Heart right ventricle (tissue), 16 donors: Measurements from ENCODE around the gene MAP4K4. TPM values are rescaled to one million over a fixed set of nuclear protein-coding genes. Genes with fewer than 3 reads are reported as not detected.
A peak's percentile ranks its signal among the peaks of the same experiment; 100 is the strongest.

Experiments used
- ATAC-seq, 8 donors: fragments of 200-7000 bp; cut with Tn5 transposase; one replicate each; pipeline ENCODE4 v1.9.1; 2020; ENCODE audit warnings: mild to moderate bottlenecking in 8 of 8, moderate library complexity in 8 of 8, moderate number of reproducible peaks in 1 of 8
- DNase-seq, 2 donors: peaks; one replicate each; pipeline ENCODE4 v3.0.0-alpha.2; 2020
- H3K27ac ChIP-seq, 10 donors: fragments of 200-600 bp; sonication (generic) in 2 of 10; one replicate each; pipeline versions ENCODE4 v1.5.0 to v1.8.0; 2020 to 2022; ENCODE audit warnings: mild to moderate bottlenecking in 3 of 10
- H3K27me3 ChIP-seq, 7 donors: fragments of 200-600 bp; one replicate each; pipeline ENCODE4 v1.8.0; 2021 to 2022; ENCODE audit warnings: mild to moderate bottlenecking in 2 of 7
- H3K36me3 ChIP-seq, 9 donors: fragments of 200-600 bp; sonication (generic) in 1 of 9; one replicate each; pipeline versions ENCODE4 v1.5.0 to v1.8.0; 2020 to 2022; ENCODE audit warnings: mild to moderate bottlenecking in 2 of 9
- H3K4me1 ChIP-seq, 9 donors: fragments of 200-600 bp; sonication (generic) in 1 of 9; one replicate each; pipeline versions ENCODE4 v1.5.0 to v1.8.0; 2020 to 2022; ENCODE audit warnings: mild to moderate bottlenecking in 4 of 9
- H3K4me3 ChIP-seq, 10 donors: fragments of 200-600 bp; sonication (generic) in 2 of 10; one replicate each; pipeline versions ENCODE4 v1.5.0 to v1.8.0; 2020 to 2022; ENCODE audit warnings: mild to moderate bottlenecking in 7 of 10, moderate library complexity in 2 of 10
- H3K9me3 ChIP-seq, 11 donors: fragments of 200-600 bp in 10 of 11; sonication (generic) in 2 of 11; one replicate each; pipeline versions ENCODE4 v1.5.0 to v1.8.0; 2013 to 2022; ENCODE audit warnings: mild to moderate bottlenecking in 2 of 11, control low read depth in 1 of 11, moderate library complexity in 1 of 11
- WGBS, 2 donors: extraction: QIAGEN DNeasy Blood & Tissue Kit; methylation state at CpG; one replicate each; pipeline ENCODE4 v1.1.7; 2013; ENCODE audit warnings: inconsistent platforms in 1 of 2; 5-methylcytosine and 5-hydroxymethylcytosine counted together
- intact Hi-C, 10 donors: fragments of 100-400 bp; cut with DNase I; formaldehyde crosslinking; loops; one replicate each; pipeline versions ENCODE4 v1.11.1 to v1.14.2; 2022
- polyA plus RNA-seq, 2 donors: library from polyadenylated mRNA; stranded (reverse); fragments of 200-250 nt; gene quantifications; one replicate each; pipeline ENCODE4 v1.2.3, GENCODE V29; 2013
- total RNA-seq, 10 donors: library from RNA; stranded (reverse); fragmentation: NEBNext Ultra II Directional in 3 of 10; extraction: Animal tissue kit (Norgen Biotek cat#: 25700) in 3 of 10; gene quantifications; one replicate each; pipeline versions ENCODE4 v1.2.1 to v1.2.4, GENCODE V29; 2021 to 2023
- TF ChIP-seq, protein P1 (sequence below), 9 donors: fragments of 200-600 bp; sonication (generic) in 2 of 9; IDR thresholded peaks; one replicate each; pipeline versions ENCODE4 v1.5.0 to v1.8.0; 2021 to 2022; ENCODE audit warnings: antibody characterized with exemption in 9 of 9, mild to moderate bottlenecking in 5 of 9, moderate library complexity in 1 of 9
- donor health status: Arrhythmogenic right ventricular cardiomyopathy.
- donor health status: ischemic (EF 13 %, LVEDD 7.1; RV severe dilation, severe dysfunction).
- donor health status: healthy with polysubstance abuse.
- donor health status: DM: no; HTN: yes; CAD: no.
- donor health status: DM: no; HTN: no; CAD: no.
- donor health status: ischemic (EF 25% LVEDD 6.9; RV normal size, moderate dysfunction).
- donor health status: ischemic (EF 25% LVEDD 5.7; RV mildly dilated, moderate dysfunction).
- donor health status: healthy.
- donor health status: DM: yes; HTN: yes; CAD: no.
- donor health status: Ischemic cardiomyopathy.
- donor health status: ischemic (EF 35%, LVEDD 5.7; RV mildly dilated, moderate dysfunction).
- donor health status: nonischemic (EF 11% LVEDD 7.7; RV severe dilation, severe dysfunction).
- donor health status: DM: yes; HTN: yes; CAD: no.
- donor health status: PGD.
- donor health status: ischemic (EF 29% LVEDD 5.4; RV normal size, mild dysfunction).
- donor health status: nonischemic (EF 23%, LVEDD 6.1; RV moderate dilation, normal function).

Gene MAP4K4
- total and polyA plus RNA-seq, 12 donors = 44.3 to 116 (median 86.1) TPM

DNA sequence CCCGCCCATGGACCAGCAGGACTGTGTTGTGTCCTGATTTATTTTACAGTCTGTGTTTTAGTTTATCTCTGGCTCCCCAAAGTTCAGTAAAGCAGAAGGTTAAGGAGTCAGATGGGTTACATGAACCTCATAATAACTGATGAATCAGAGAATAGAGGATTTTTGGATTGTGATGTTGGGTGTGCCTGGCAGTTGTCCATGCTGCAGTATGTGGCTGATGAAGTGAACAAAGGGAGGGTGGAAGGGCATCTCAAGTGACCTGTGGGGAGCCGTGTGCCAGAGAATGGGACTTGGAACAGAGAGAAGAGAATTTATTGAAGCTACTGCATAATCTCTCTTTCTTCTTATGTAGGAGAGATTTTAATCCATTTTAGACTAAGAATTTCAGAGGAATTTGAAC, 145.5 kb downstream of the MAP4K4 start:
- H3K27ac ChIP-seq = peak overlapping the region in 2 of 10 donors; percentile 17 to 25
- 53 to 58% methylated on average over 2 of the region's 2 CpGs for WGBS, 2 donors
- H3K36me3 ChIP-seq = peaks cover 0 to 100% (median 37%) of the 10 kb centered on the region in 9 donors
- intact Hi-C loops = no loop called here
- H3K9me3 ChIP-seq = no peaks in the 10 kb centered on the region
- peaks cover 0 to 31% (median 22%) of the 10 kb centered on the region in 9 donors for H3K4me1 ChIP-seq
- no peaks in the 10 kb centered on the region for H3K27me3 ChIP-seq
- TF ChIP-seq, protein P1, sequence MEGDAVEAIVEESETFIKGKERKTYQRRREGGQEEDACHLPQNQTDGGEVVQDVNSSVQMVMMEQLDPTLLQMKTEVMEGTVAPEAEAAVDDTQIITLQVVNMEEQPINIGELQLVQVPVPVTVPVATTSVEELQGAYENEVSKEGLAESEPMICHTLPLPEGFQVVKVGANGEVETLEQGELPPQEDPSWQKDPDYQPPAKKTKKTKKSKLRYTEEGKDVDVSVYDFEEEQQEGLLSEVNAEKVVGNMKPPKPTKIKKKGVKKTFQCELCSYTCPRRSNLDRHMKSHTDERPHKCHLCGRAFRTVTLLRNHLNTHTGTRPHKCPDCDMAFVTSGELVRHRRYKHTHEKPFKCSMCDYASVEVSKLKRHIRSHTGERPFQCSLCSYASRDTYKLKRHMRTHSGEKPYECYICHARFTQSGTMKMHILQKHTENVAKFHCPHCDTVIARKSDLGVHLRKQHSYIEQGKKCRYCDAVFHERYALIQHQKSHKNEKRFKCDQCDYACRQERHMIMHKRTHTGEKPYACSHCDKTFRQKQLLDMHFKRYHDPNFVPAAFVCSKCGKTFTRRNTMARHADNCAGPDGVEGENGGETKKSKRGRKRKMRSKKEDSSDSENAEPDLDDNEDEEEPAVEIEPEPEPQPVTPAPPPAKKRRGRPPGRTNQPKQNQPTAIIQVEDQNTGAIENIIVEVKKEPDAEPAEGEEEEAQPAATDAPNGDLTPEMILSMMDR (IDR thresholded peaks at IDR 0.05) = no peak
- H3K4me3 ChIP-seq = no peak overlapping the region
- ATAC-seq = peak in 5 of 8 donors; percentile 27 to 72 (median 65)
- DNase-seq = no peak

DNA sequence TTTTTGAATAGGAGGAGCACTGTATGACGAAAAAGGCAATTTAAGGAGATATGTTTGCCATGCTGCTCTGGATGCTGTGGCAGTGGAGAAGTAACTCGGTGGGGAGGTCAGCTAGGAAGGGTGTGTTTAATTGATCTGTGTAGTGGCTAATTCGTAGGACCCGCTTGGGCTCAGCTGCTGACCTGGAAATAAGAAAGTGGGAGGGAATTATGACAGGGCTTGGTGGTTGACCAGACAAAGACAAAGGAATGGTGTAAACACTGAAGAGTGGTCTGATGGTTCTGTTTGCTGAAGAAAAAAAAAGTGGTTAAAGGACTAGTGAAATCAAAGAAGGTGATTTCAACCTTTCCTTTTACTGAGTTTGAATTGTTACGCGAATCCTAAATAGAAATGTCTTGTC, 146.0 kb downstream of the MAP4K4 start:
- Histone ChIP-seq H3K4me3 (no peak overlapping the region), H3K36me3 (peaks cover 0 to 100% (median 34%) of the 10 kb centered on the region in 9 donors), H3K4me1 (peaks cover 0 to 35% (median 26%) of the 10 kb centered on the region in 9 donors), H3K9me3 (no peaks in the 10 kb centered on the region), H3K27ac (peak overlapping the region in 2 of 10 donors; percentile 0 to 25), H3K27me3 (no peaks in the 10 kb centered on the region)
- DNase-seq (no peak), ATAC-seq (no peak)
- intact Hi-C loops = no loop called here
- TF ChIP-seq, protein P1 (IDR thresholded peaks at IDR 0.05) = no peak
- WGBS, 2 donors = 89 to 91% methylated on average over 6 of the region's 6 CpGs

- intact Hi-C loops = no loop called here
Measured at GRCh38 chr2:101844055-101844635, 146.6 kb downstream of the MAP4K4 start.

GRCh38 chr2:101846973-101847372, 149.5 kb downstream of the MAP4K4 start:
- TF ChIP-seq, protein P1 (IDR thresholded peaks at IDR 0.05) = no peak
- peaks cover 0 to 92% (median 16%) of the 10 kb centered on the region in 9 donors for H3K36me3 ChIP-seq
- no peak for DNase-seq
- no peaks in the 10 kb centered on the region for H3K27me3 ChIP-seq
- peaks cover 0 to 62% (median 41%) of the 10 kb centered on the region in 9 donors for H3K4me1 ChIP-seq
- no peak overlapping the region for H3K4me3 ChIP-seq
- ATAC-seq = no peak
- whole genome bisulfite sequencing, 2 donors = 92 to 95% methylated on average over 3 of the region's 3 CpGs
- intact Hi-C loops = no loop called here
- no peaks in the 10 kb centered on the region for H3K9me3 ChIP-seq
- no peak overlapping the region for H3K27ac ChIP-seq

More at GRCh38 chr2:101844055-101844635, 146.6 kb downstream of the MAP4K4 start:
- Histone ChIP-seq H3K4me1 (peaks cover 0 to 42% (median 32%) of the 10 kb centered on the region in 9 donors), H3K4me3 (no peak overlapping the region), H3K27me3 (no peaks in the 10 kb centered on the region), H3K9me3 (no peaks in the 10 kb centered on the region), H3K36me3 (peaks cover 0 to 100% (median 30%) of the 10 kb centered on the region in 9 donors), H3K27ac (peak overlapping the region in 1 of 10 donors; percentile 0)
- DNase-seq (no peak), ATAC-seq (peak in 5 of 8 donors; percentile 10 to 29 (median 20))
- WGBS, 2 donors = 66 to 79% methylated on average over 12 of the region's 12 CpGs
- TF ChIP-seq, protein P1 (IDR thresholded peaks at IDR 0.05) = no peak
